Parathyroid adenoma (tissue), 2 donors: ENCODE results near the gene ADAMTSL1.

Source experiments
- H2AFZ ChIP-seq: fragments of 300-600 bp; sonication (generic); one replicate; pipeline ENCODE4 v1.7.0; 2017; ENCODE audit warnings: antibody characterized with exemption, mild to moderate bottlenecking
- H3K27ac ChIP-seq: fragments of 300-600 bp; sonication (generic); one replicate; pipeline ENCODE4 v1.7.0; 2017
- H3K27me3 ChIP-seq: fragments of 300-600 bp; sonication (generic); one replicate; pipeline ENCODE4 v1.7.0; 2017; ENCODE audit warnings: low read length; ENCODE audit not compliant: control insufficient read depth, insufficient read depth
- H3K36me3 ChIP-seq: fragments of 300-600 bp; sonication (generic); one replicate; pipeline ENCODE4 v1.7.0; 2017; ENCODE audit warnings: low read length; ENCODE audit not compliant: control insufficient read depth, insufficient read depth
- H3K4me1 ChIP-seq: fragments of 300-600 bp; sonication (generic); one replicate; pipeline ENCODE4 v1.7.0; 2017; ENCODE audit warnings: control low read depth
- H3K4me2 ChIP-seq: fragments of 300-600 bp; sonication (generic); one replicate; pipeline ENCODE4 v1.7.0; 2017; ENCODE audit warnings: low read length
- H3K4me3 ChIP-seq: fragments of 300-600 bp; sonication (generic); one replicate; pipeline ENCODE4 v1.7.0; 2017; ENCODE audit warnings: low read depth, low read length
- H3K79me2 ChIP-seq: fragments of 300-600 bp; sonication (generic); one replicate; pipeline ENCODE4 v1.7.0; 2017; ENCODE audit warnings: control low read depth
- H3K9ac ChIP-seq: fragments of 300-600 bp; sonication (generic); one replicate; pipeline ENCODE4 v1.7.0; 2017; ENCODE audit warnings: mild to moderate bottlenecking
- H3K9me3 ChIP-seq: fragments of 300-600 bp; sonication (generic); one replicate; pipeline ENCODE4 v1.7.0; 2017; ENCODE audit warnings: low read length; ENCODE audit not compliant: control insufficient read depth
- CTCF ChIP-seq: fragments of 300-600 bp; sonication (generic); IDR thresholded peaks from one replicate; pipeline ENCODE4 v1.7.0; 2017; ENCODE audit warnings: antibody characterized with exemption, mild to moderate bottlenecking
- donor health status: primary hyperparathyroidism.

ADAMTSL1 gene

GRCh38 chr9:18783909-18784308 is 310.0 kb downstream of the ADAMTSL1 start:
- Histone ChIP-seq H3K79me2 (no peaks in the 10 kb centered on the region), H2AFZ (no peak overlapping the region), H3K4me2 (no peak overlapping the region), H3K27ac (no peak overlapping the region), H3K36me3 (no peaks in the 10 kb centered on the region), H3K9me3 (no peaks in the 10 kb centered on the region), H3K9ac (no peak overlapping the region), H3K27me3 (no peaks in the 10 kb centered on the region), H3K4me3 (no peak overlapping the region), H3K4me1 (no peaks in the 10 kb centered on the region)
- TF ChIP-seq CTCF = no peak

- TF ChIP-seq CTCF = no peak
These were observed 311.7 kb downstream of the ADAMTSL1 start for GRCh38 chr9:18785604-18786003.

GRCh38 chr9:18786196-18786595 is 312.2 kb downstream of the ADAMTSL1 start:
- Histone ChIP-seq H3K4me2 (no peak overlapping the region), H3K4me3 (no peak overlapping the region), H3K9me3 (no peaks in the 10 kb centered on the region), H3K9ac (no peak overlapping the region), H3K79me2 (no peaks in the 10 kb centered on the region), H3K4me1 (no peaks in the 10 kb centered on the region), H3K27ac (peak overlapping the region; percentile 53), H3K36me3 (no peaks in the 10 kb centered on the region), H3K27me3 (no peaks in the 10 kb centered on the region), H2AFZ (no peak overlapping the region)
- no peak for TF ChIP-seq CTCF

More at GRCh38 chr9:18785604-18786003, 311.7 kb downstream of the ADAMTSL1 start:
- no peaks in the 10 kb centered on the region for H3K27me3 ChIP-seq
- peak overlapping the region; percentile 53 for H3K27ac ChIP-seq
- H3K4me3 ChIP-seq = no peak overlapping the region
- H2AFZ ChIP-seq = no peak overlapping the region
- no peak overlapping the region for H3K9ac ChIP-seq
- H3K4me2 ChIP-seq = no peak overlapping the region
- H3K9me3 ChIP-seq = no peaks in the 10 kb centered on the region
- no peaks in the 10 kb centered on the region for H3K4me1 ChIP-seq
- H3K79me2 ChIP-seq = no peaks in the 10 kb centered on the region
- no peaks in the 10 kb centered on the region for H3K36me3 ChIP-seq

GRCh38 chr9:18786911-18787650 is 313.1 kb downstream of the ADAMTSL1 start:
- no peaks in the 10 kb centered on the region for H3K36me3 ChIP-seq
- H3K9me3 ChIP-seq = no peaks in the 10 kb centered on the region
- no peak for TF ChIP-seq CTCF
- H2AFZ ChIP-seq = no peak overlapping the region
- no peaks in the 10 kb centered on the region for H3K27me3 ChIP-seq
- no peak overlapping the region for H3K4me3 ChIP-seq
- H3K9ac ChIP-seq = no peak overlapping the region
- no peaks in the 10 kb centered on the region for H3K4me1 ChIP-seq
- H3K27ac ChIP-seq = peak overlapping the region; percentile 53
- no peak overlapping the region for H3K4me2 ChIP-seq
- H3K79me2 ChIP-seq = no peaks in the 10 kb centered on the region

- no peak for TF ChIP-seq CTCF
- Histone ChIP-seq H3K27me3 (no peaks in the 10 kb centered on the region), H3K79me2 (no peaks in the 10 kb centered on the region), H3K4me3 (no peak overlapping the region), H3K36me3 (no peaks in the 10 kb centered on the region), H3K27ac (no peak overlapping the region), H2AFZ (no peak overlapping the region), H3K4me2 (no peak overlapping the region), H3K9ac (no peak overlapping the region), H3K4me1 (no peaks in the 10 kb centered on the region), H3K9me3 (no peaks in the 10 kb centered on the region)
These were observed 314.3 kb downstream of the ADAMTSL1 start for GRCh38 chr9:18788256-18788655.
